Stimulated activated CD4-positive, alpha-beta T cell treated with anti-CD3 and anti-CD28 coated beads, Interleukin-2, amount 100 ng/mL, for 24 hours (primary cell): Measurements from ENCODE around the gene SSC4D.

ENCODE experiments used
- DNase-seq, 2 donors: peaks; one replicate each; pipeline ENCODE4 v3.0.0-alpha.2; 2020

The SSC4D gene

GRCh38 chr7:76351372-76351771, 58.1 kb downstream of the SSC4D start:
- DNase-seq = no peak

- DNase-seq = no peak
These were observed 60.1 kb downstream of the SSC4D start for GRCh38 chr7:76349313-76349885.

GRCh38 chr7:76347710-76348109, 61.8 kb downstream of the SSC4D start:
- no peak for DNase-seq

- DNase-seq = no peak
These were observed 62.7 kb downstream of the SSC4D start for GRCh38 chr7:76346778-76347177.

- no peak for DNase-seq
These were observed 63.4 kb downstream of the SSC4D start for GRCh38 chr7:76346097-76346496.

GRCh38 chr7:76343931-76344321, 65.6 kb downstream of the SSC4D start:
- DNase-seq = no peak

GRCh38 chr7:76343294-76343930, 66.1 kb downstream of the SSC4D start:
- DNase-seq = no peak

- DNase-seq = no peak
These were observed 67.3 kb downstream of the SSC4D start for GRCh38 chr7:76342222-76342621.

- no peak for DNase-seq
These were observed 68.8 kb downstream of the SSC4D start for GRCh38 chr7:76340617-76341131.
